ENCODE data around the gene BAD. TPM values are rescaled to one million over a fixed set of nuclear protein-coding genes. Genes with fewer than 3 reads are reported as not detected.

Gene BAD
- total and polyA plus RNA-seq, 4 donors, result 16.0 to 39.5 (median 30.2) TPM

- Histone ChIP-seq H3K27me3 (ENCODE audit: control insufficient read depth in 4 of 4, insufficient read depth in 4 of 4, low read length in 3 of 4) (no peaks in the 10 kb centered on the region), H3K27ac (ENCODE audit: low read depth in 1 of 2, low read length in 2 of 2) (no peak overlapping the region), H3K36me3 (ENCODE audit: control insufficient read depth in 4 of 4, insufficient read depth in 3 of 4, low read depth in 1 of 4, low read length in 3 of 4) (peaks cover 0 to 18% (median 3%) of the 10 kb centered on the region in 4 donors), H3K4me3 (ENCODE audit: low read depth in 1 of 3, low read length in 3 of 3) (no peak overlapping the region), H3K9me3 (ENCODE audit: control insufficient read depth in 4 of 4, low read length in 3 of 4) (no peaks in the 10 kb centered on the region), H3K9ac (ENCODE audit: low read depth in 1 of 2, low read length in 2 of 2) (no peak overlapping the region), H3K4me1 (ENCODE audit: control insufficient read depth in 4 of 4, insufficient read depth in 4 of 4, low read length in 3 of 4) (peaks cover 5 to 7% (median 6%) of the 10 kb centered on the region in 4 donors)
- no peak for DNase-seq (ENCODE audit: low spot score)
- TF ChIP-seq ATF3 (IDR thresholded peaks at IDR 0.05), result no peak
- no peak for TF ChIP-seq CTCF (IDR thresholded peaks at IDR 0.05; ENCODE audit: low read depth, low read length, missing input control)
- no peak for TF ChIP-seq EGR1 (IDR thresholded peaks at IDR 0.05; ENCODE audit: low read depth in 2 of 2)
- TF ChIP-seq GABPA (IDR thresholded peaks at IDR 0.05 in 1 of 2, conservative IDR thresholded peaks at IDR 0.05 in 1 of 2), result no peak
- no peak for TF ChIP-seq NR2F2 (IDR thresholded peaks at IDR 0.05)
- TF ChIP-seq, protein P1, sequence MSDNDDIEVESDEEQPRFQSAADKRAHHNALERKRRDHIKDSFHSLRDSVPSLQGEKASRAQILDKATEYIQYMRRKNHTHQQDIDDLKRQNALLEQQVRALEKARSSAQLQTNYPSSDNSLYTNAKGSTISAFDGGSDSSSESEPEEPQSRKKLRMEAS (IDR thresholded peaks at IDR 0.05), result no peak
- TF ChIP-seq, protein P2, sequence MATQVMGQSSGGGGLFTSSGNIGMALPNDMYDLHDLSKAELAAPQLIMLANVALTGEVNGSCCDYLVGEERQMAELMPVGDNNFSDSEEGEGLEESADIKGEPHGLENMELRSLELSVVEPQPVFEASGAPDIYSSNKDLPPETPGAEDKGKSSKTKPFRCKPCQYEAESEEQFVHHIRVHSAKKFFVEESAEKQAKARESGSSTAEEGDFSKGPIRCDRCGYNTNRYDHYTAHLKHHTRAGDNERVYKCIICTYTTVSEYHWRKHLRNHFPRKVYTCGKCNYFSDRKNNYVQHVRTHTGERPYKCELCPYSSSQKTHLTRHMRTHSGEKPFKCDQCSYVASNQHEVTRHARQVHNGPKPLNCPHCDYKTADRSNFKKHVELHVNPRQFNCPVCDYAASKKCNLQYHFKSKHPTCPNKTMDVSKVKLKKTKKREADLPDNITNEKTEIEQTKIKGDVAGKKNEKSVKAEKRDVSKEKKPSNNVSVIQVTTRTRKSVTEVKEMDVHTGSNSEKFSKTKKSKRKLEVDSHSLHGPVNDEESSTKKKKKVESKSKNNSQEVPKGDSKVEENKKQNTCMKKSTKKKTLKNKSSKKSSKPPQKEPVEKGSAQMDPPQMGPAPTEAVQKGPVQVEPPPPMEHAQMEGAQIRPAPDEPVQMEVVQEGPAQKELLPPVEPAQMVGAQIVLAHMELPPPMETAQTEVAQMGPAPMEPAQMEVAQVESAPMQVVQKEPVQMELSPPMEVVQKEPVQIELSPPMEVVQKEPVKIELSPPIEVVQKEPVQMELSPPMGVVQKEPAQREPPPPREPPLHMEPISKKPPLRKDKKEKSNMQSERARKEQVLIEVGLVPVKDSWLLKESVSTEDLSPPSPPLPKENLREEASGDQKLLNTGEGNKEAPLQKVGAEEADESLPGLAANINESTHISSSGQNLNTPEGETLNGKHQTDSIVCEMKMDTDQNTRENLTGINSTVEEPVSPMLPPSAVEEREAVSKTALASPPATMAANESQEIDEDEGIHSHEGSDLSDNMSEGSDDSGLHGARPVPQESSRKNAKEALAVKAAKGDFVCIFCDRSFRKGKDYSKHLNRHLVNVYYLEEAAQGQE (IDR thresholded peaks at IDR 0.05), result no peak
- WGBS, result 77% methylated on average over 5 of the region's 5 CpGs
Measured at GRCh38 chr11:64323373-64323772, 38.9 kb upstream of the BAD start.

DNA sequence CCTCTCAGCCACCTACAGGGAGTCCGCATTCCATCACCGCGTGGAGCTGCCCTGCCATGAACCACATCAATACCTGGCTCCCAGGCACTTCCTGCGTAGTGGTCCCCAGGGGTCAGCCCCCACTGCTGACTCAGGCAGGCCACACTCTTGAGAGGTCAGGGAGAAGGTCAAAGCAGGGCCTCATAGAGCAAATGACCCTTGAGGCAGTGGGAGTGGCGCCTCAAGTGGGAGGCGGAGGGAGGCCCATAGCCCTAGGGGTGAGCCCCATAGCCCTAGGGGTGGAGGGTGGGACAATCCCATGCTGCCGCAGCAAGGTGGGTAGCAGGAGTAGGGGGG, 38.4 kb upstream of the BAD start:
- no peak overlapping the region for H3K4me3 ChIP-seq (ENCODE audit: low read depth in 1 of 3, low read length in 3 of 3)
- H3K9ac ChIP-seq (ENCODE audit: low read depth in 1 of 2, low read length in 2 of 2), result no peak overlapping the region
- no peaks in the 10 kb centered on the region for H3K9me3 ChIP-seq (ENCODE audit: control insufficient read depth in 4 of 4, low read length in 3 of 4)
- H3K36me3 ChIP-seq (ENCODE audit: control insufficient read depth in 4 of 4, insufficient read depth in 3 of 4, low read depth in 1 of 4, low read length in 3 of 4), result peaks cover 0 to 18% (median 3%) of the 10 kb centered on the region in 4 donors
- H3K4me1 ChIP-seq (ENCODE audit: control insufficient read depth in 4 of 4, insufficient read depth in 4 of 4, low read length in 3 of 4), result peaks cover 5 to 7% (median 6%) of the 10 kb centered on the region in 4 donors
- TF ChIP-seq NR2F2 (IDR thresholded peaks at IDR 0.05) (no peak), YY1 (IDR thresholded peaks at IDR 0.05) (no peak)
- TF ChIP-seq, protein P3, sequence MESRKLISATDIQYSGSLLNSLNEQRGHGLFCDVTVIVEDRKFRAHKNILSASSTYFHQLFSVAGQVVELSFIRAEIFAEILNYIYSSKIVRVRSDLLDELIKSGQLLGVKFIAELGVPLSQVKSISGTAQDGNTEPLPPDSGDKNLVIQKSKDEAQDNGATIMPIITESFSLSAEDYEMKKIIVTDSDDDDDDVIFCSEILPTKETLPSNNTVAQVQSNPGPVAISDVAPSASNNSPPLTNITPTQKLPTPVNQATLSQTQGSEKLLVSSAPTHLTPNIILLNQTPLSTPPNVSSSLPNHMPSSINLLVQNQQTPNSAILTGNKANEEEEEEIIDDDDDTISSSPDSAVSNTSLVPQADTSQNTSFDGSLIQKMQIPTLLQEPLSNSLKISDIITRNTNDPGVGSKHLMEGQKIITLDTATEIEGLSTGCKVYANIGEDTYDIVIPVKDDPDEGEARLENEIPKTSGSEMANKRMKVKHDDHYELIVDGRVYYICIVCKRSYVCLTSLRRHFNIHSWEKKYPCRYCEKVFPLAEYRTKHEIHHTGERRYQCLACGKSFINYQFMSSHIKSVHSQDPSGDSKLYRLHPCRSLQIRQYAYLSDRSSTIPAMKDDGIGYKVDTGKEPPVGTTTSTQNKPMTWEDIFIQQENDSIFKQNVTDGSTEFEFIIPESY (IDR thresholded peaks at IDR 0.05), result no peak
- DNase-seq (ENCODE audit: low spot score), result no peak
- no peak overlapping the region for H3K27ac ChIP-seq (ENCODE audit: low read depth in 1 of 2, low read length in 2 of 2)
- 89% methylated on average over 7 of the region's 7 CpGs for WGBS
- H3K27me3 ChIP-seq (ENCODE audit: control insufficient read depth in 4 of 4, insufficient read depth in 4 of 4, low read length in 3 of 4), result no peaks in the 10 kb centered on the region
